Fibroblast of peridontal ligament (primary cell): ENCODE results near the gene ERC2.
A peak's percentile ranks its signal among the peaks of the same experiment; 100 is the strongest.

Experiments used
- DNase-seq: peaks from one replicate; pipeline ENCODE4 v3.0.0-alpha.2; 2010; ENCODE audit errors: extremely low read depth

The ERC2 gene

GRCh38 chr3:55827786-55828185, 640.5 kb downstream of the ERC2 start:
- no peak for DNase-seq

GRCh38 chr3:55826731-55827496, 641.4 kb downstream of the ERC2 start:
- DNase-seq: peak; percentile 5

GRCh38 chr3:55826097-55826496, 642.2 kb downstream of the ERC2 start:
- no peak for DNase-seq

- no peak for DNase-seq
These were observed 643.9 kb downstream of the ERC2 start for GRCh38 chr3:55824406-55824805.

- no peak for DNase-seq
These were observed 644.4 kb downstream of the ERC2 start for GRCh38 chr3:55823829-55824228.

GRCh38 chr3:55823001-55823400, 645.3 kb downstream of the ERC2 start:
- DNase-seq: no peak

GRCh38 chr3:55819005-55819404, 649.3 kb downstream of the ERC2 start:
- peak; percentile 14 for DNase-seq

- peak; percentile 5 for DNase-seq
These were observed 649.8 kb downstream of the ERC2 start for GRCh38 chr3:55818485-55818884.

GRCh38 chr3:55816794-55817576, 651.3 kb downstream of the ERC2 start:
- DNase-seq: no peak

- no peak for DNase-seq
These were observed 653.0 kb downstream of the ERC2 start for GRCh38 chr3:55815262-55815661.

GRCh38 chr3:55813268-55814097, 654.8 kb downstream of the ERC2 start:
- DNase-seq: no peak

- DNase-seq: no peak
These were observed 655.8 kb downstream of the ERC2 start for GRCh38 chr3:55812394-55813013.

- no peak for DNase-seq
These were observed 661.1 kb downstream of the ERC2 start for GRCh38 chr3:55807210-55807609.

GRCh38 chr3:55805169-55805568, 663.1 kb downstream of the ERC2 start:
- DNase-seq: no peak

GRCh38 chr3:55804170-55805095, 663.8 kb downstream of the ERC2 start:
- DNase-seq: no peak

- no peak for DNase-seq
These were observed 665.5 kb downstream of the ERC2 start for GRCh38 chr3:55802816-55803215.

GRCh38 chr3:55801676-55802075, 666.6 kb downstream of the ERC2 start:
- no peak for DNase-seq

- DNase-seq: no peak
These were observed 667.2 kb downstream of the ERC2 start for GRCh38 chr3:55801068-55801467.

GRCh38 chr3:55797775-55798174, 670.5 kb downstream of the ERC2 start:
- no peak for DNase-seq

- DNase-seq: no peak
These were observed 671.2 kb downstream of the ERC2 start for GRCh38 chr3:55797084-55797483.

- no peak for DNase-seq
These were observed 671.7 kb downstream of the ERC2 start for GRCh38 chr3:55796533-55796932.
